Cardiac muscle cell (in vitro differentiated cells and primary cell): ENCODE measurements around the gene ACSF2. TPM values are rescaled to one million over a fixed set of nuclear protein-coding genes. Genes with fewer than 3 reads are reported as not detected.

Experiments
- DNase-seq, 2 donors: peaks; one replicate each; pipeline versions ENCODE4 v3.0.0 to v3.0.0-alpha.2; 2010 to 2017; ENCODE audit warnings: low read depth in 1 of 2, low spot score in 1 of 2
- H3K27ac ChIP-seq: fragments of 200-600 bp; sonication (generic); 2 replicates; pipeline ENCODE4 v1.5.1; 2016
- H3K27me3 ChIP-seq: fragments of 200-600 bp; sonication (generic); 2 replicates; pipeline ENCODE4 v1.6.0; 2016; ENCODE audit warnings: control low read depth
- H3K36me3 ChIP-seq: fragments of 200-600 bp; sonication (generic); 2 replicates; pipeline ENCODE4 v1.5.1; 2016; ENCODE audit warnings: control low read depth
- H3K4me1 ChIP-seq: fragments of 200-600 bp; sonication (generic); 2 replicates; pipeline ENCODE4 v1.8.1; 2017; ENCODE audit warnings: low read depth, mild to moderate bottlenecking, mixed run types
- H3K4me3 ChIP-seq: fragments of 200-600 bp; sonication (generic); 2 replicates; pipeline ENCODE4 v1.5.1; 2016; ENCODE audit warnings: mild to moderate bottlenecking
- H3K9me3 ChIP-seq: fragments of 200-600 bp; sonication (generic); 2 replicates; pipeline ENCODE4 v1.5.1; 2017; ENCODE audit warnings: low read depth, mild to moderate bottlenecking, control low read depth
- polyA plus RNA-seq: library from polyadenylated mRNA; unstranded; fragments of >200 nt; fragmentation: Nextera tagmentation; extraction: Ambion mirVana; gene quantifications from 2 replicates; pipeline ENCODE4 v1.2.1, GENCODE V29; 2016
- total RNA-seq: library from RNA; depleted of rRNA; stranded (reverse); fragments of >200 nt; gene quantifications from 2 replicates; pipeline ENCODE4 v1.2.3, GENCODE V29; 2016
- TF ChIP-seq, protein P1 (sequence below): IDR thresholded peaks from 2 replicates; pipeline ENCODE4 v1.5.1; 2012; ENCODE audit warnings: low read depth, mild to moderate bottlenecking, low read length

Gene ACSF2
- total and polyA plus RNA-seq, 2 experiments from 2014 or later: 73.3 to 177 TPM

DNA sequence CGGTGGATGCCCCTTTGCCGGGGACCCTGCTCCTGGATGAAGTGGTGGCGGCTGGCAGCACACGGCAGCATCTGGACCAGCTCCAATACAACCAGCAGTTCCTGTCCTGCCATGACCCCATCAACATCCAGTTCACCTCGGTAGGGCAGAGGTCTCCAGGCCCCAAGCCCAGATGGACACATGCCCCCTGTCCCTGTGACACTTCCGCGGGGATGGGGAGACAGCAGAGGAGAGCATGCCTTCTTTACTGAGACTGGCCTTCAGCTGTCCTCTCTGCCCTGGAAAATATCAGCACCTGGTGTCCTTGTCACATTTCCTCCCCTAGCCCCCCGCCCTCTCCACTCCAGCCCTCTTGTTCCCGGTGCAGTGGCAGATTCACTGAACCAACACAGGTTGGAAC is 36.4 kb downstream of the ACSF2 start:
- peaks cover 15% of the 10 kb centered on the region for H3K36me3 ChIP-seq
- no peak for DNase-seq
- peaks cover 2% of the 10 kb centered on the region for H3K27me3 ChIP-seq
- no peaks in the 10 kb centered on the region for H3K9me3 ChIP-seq
- no peaks in the 10 kb centered on the region for H3K4me1 ChIP-seq
- no peak overlapping the region for H3K27ac ChIP-seq
- TF ChIP-seq, protein P1, sequence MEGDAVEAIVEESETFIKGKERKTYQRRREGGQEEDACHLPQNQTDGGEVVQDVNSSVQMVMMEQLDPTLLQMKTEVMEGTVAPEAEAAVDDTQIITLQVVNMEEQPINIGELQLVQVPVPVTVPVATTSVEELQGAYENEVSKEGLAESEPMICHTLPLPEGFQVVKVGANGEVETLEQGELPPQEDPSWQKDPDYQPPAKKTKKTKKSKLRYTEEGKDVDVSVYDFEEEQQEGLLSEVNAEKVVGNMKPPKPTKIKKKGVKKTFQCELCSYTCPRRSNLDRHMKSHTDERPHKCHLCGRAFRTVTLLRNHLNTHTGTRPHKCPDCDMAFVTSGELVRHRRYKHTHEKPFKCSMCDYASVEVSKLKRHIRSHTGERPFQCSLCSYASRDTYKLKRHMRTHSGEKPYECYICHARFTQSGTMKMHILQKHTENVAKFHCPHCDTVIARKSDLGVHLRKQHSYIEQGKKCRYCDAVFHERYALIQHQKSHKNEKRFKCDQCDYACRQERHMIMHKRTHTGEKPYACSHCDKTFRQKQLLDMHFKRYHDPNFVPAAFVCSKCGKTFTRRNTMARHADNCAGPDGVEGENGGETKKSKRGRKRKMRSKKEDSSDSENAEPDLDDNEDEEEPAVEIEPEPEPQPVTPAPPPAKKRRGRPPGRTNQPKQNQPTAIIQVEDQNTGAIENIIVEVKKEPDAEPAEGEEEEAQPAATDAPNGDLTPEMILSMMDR: no peak
- H3K4me3 ChIP-seq: no peak overlapping the region

DNA sequence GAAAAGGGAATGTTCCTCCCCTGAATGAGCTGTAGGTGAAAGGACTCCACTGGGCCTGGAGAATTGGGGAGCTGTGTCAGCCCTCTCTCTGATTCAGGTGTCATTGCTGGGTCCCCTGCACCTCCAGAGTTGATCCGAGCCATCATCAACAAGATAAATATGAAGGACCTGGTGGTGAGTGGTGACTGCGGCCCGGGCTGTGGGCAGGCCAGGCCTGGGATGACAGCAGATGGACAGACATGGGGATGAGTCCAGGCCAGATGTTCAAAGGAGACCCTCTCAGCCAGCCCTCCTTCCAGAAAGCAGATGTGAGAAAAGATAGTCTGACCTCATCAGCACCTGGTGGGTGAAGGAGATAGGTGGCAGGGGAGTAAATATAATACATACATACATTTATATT is 38.1 kb downstream of the ACSF2 start:
- Histone ChIP-seq H3K27ac (no peak overlapping the region), H3K4me1 (no peaks in the 10 kb centered on the region), H3K27me3 (peaks cover 19% of the 10 kb centered on the region), H3K4me3 (no peak overlapping the region), H3K9me3 (no peaks in the 10 kb centered on the region), H3K36me3 (peaks cover 15% of the 10 kb centered on the region)
- TF ChIP-seq, protein P1: no peak
- no peak for DNase-seq

DNA sequence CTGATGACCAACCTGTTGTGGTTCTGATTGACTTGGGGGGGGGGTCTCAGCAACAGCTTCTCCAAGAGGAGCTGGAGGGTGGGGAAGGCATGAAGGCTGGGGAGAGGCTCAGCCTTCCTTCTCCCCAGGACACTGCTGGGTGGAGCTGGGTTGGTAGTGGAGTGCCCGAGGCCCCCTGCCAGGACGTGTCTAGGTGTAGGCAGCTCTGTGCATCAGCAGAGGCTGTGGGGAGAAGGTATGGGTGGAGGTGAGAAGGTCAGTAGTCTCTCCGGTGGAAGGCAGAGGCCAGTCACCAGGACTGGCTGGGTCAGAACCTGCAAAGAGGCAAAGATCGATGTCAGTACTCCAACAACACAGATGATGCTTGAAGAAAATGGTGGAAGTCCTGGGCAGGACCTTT is 38.7 kb downstream of the ACSF2 start:
- H3K4me3 ChIP-seq: no peak overlapping the region
- H3K27ac ChIP-seq: no peak overlapping the region
- H3K4me1 ChIP-seq: no peaks in the 10 kb centered on the region
- TF ChIP-seq, protein P1: no peak
- H3K27me3 ChIP-seq: peaks cover 21% of the 10 kb centered on the region
- DNase-seq: no peak
- H3K36me3 ChIP-seq: peaks cover 15% of the 10 kb centered on the region
- H3K9me3 ChIP-seq: no peaks in the 10 kb centered on the region

DNA sequence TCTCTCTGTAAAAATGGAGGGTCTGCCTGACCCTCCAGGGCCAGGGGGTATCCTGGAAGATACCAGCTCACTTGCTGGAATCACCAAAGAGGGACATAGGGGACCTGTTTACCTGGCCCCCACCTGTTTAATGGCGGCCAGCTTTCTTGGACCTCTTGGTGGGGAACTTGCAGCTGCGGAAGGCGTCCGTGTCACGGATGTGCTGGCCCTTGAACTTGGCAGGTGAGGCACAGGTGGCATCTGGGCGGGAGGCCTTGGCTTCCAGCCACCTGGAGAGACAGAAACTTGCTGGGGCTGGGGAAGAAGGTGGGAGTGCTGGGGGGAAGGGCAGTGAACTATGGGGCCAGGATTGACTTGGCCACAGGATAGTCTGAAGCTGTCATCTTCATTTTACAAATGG is 39.2 kb downstream of the ACSF2 start:
- TF ChIP-seq, protein P1: no peak

DNA sequence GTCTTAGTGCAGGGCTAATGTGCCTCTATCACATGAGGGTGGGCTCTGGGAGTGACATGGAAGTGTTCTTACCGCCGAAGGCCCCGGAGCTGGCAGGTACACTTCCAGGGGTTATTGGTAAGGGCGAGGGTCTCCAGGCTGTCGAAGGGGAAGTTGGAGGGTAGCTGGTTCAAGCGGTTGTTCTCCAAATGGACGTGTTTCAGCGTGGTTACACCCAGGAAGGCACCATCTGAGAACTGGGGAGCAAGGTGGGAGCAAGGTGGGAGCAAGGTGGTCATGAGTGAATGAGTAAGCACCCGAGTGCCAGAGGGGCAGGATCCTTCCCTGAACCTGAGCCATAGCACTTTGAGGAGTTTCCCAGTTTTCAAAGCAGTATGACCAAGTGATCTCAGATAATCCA is 39.6 kb downstream of the ACSF2 start:
- Histone ChIP-seq H3K4me3 (no peak overlapping the region), H3K36me3 (peaks cover 15% of the 10 kb centered on the region), H3K9me3 (no peaks in the 10 kb centered on the region), H3K27me3 (peaks cover 21% of the 10 kb centered on the region), H3K27ac (no peak overlapping the region), H3K4me1 (no peaks in the 10 kb centered on the region)
- TF ChIP-seq, protein P1: no peak
- no peak for DNase-seq

More for the DNA sequence above, 39.2 kb downstream of the ACSF2 start:
- Histone ChIP-seq H3K36me3 (peaks cover 15% of the 10 kb centered on the region), H3K9me3 (no peaks in the 10 kb centered on the region), H3K27ac (no peak overlapping the region), H3K4me1 (no peaks in the 10 kb centered on the region), H3K4me3 (no peak overlapping the region), H3K27me3 (peaks cover 21% of the 10 kb centered on the region)
- no peak for DNase-seq
